ENCODE measurements around the gene CHAT. TPM values are rescaled to one million over a fixed set of nuclear protein-coding genes. Genes with fewer than 3 reads are reported as not detected.

CHAT gene
- total RNA-seq, 4 donors from 2014 or later, result not detected

GRCh38 chr10:49608166-49609005 lies 5.5 kb upstream of the CHAT start:
- DNase-seq (ENCODE audit: low spot score) (no peak), ATAC-seq (ENCODE audit: low FRiP score) (no peak)
- no peak for TF ChIP-seq CTCF (IDR thresholded peaks at IDR 0.05)

GRCh38 chr10:49609006-49609282 lies 4.9 kb upstream of the CHAT start:
- no peak for TF ChIP-seq CTCF (IDR thresholded peaks at IDR 0.05)
- DNase-seq (ENCODE audit: low spot score), result no peak
- ATAC-seq (ENCODE audit: low FRiP score), result no peak

GRCh38 chr10:49609283-49610113 lies 4.3 kb upstream of the CHAT start:
- DNase-seq (ENCODE audit: low spot score), result no peak
- ATAC-seq (ENCODE audit: low FRiP score), result no peak
- no peak for TF ChIP-seq CTCF (IDR thresholded peaks at IDR 0.05)

GRCh38 chr10:49610114-49610457 lies 3.8 kb upstream of the CHAT start, which contains the start of gene SLC18A3:
TSS of gene SLC18A3 (plus strand) at chr10:49610310. CDS start at chr10:49610741, 431 bp downstream.
- TF ChIP-seq CTCF (IDR thresholded peaks at IDR 0.05), result no peak
- DNase-seq (ENCODE audit: low spot score) (no peak), ATAC-seq (ENCODE audit: low FRiP score) (no peak)

- ATAC-seq (ENCODE audit: low FRiP score), result no peak
- TF ChIP-seq CTCF (IDR thresholded peaks at IDR 0.05), result no peak
- DNase-seq (ENCODE audit: low spot score), result no peak
Measured at GRCh38 chr10:49610458-49611165, 3.2 kb upstream of the CHAT start.

- DNase-seq (ENCODE audit: low spot score), result no peak
- ATAC-seq (ENCODE audit: low FRiP score), result no peak
Measured at GRCh38 chr10:49611166-49611815, 2.5 kb upstream of the CHAT start.

More at GRCh38 chr10:49611166-49611815, 2.5 kb upstream of the CHAT start:
- no peak for TF ChIP-seq CTCF (IDR thresholded peaks at IDR 0.05)

Measured in omental fat pad (tissue), 4 donors.